SK-N-SH treated with all-trans-retinoic acid at 6 μM for 48 hours (cell line): ENCODE measurements around the gene BPIFB3.

Experiments used
- ATAC-seq: fragments of 200-7000 bp; cut with Tn5 transposase; 3 replicates; pipeline ENCODE4 v1.9.1; 2020; ENCODE audit warnings: mild to moderate bottlenecking, moderate library complexity
- ARNTL ChIP-seq: fragments of 450-650 bp; formaldehyde crosslinking; IDR thresholded peaks from 2 replicates; pipeline ENCODE4 v1.5.0; 2020; ENCODE audit warnings: low read depth, mild to moderate bottlenecking, moderate library complexity, borderline replicate concordance
- BACH2 ChIP-seq: fragments of 250-450 bp; sonication (Bioruptor Pico); IDR thresholded peaks from 2 replicates; pipeline ENCODE4 v1.9.0; 2021; ENCODE audit warnings: mild to moderate bottlenecking, borderline replicate concordance
- ESRRG ChIP-seq: fragments of 250-450 bp; sonication (Bioruptor Pico); IDR thresholded peaks from 2 replicates; pipeline ENCODE4 v1.6.1; 2021; ENCODE audit warnings: mild to moderate bottlenecking
- GLIS3 ChIP-seq: fragments of 250-450 bp; sonication (Bioruptor Pico); IDR thresholded peaks from 2 replicates; pipeline ENCODE4 v1.5.0; 2020; ENCODE audit warnings: mild to moderate bottlenecking, moderate library complexity
- ISL1 ChIP-seq: fragments of 250-450 bp; sonication (Bioruptor Pico); IDR thresholded peaks from 2 replicates; pipeline ENCODE4 v2.1.2; 2022; ENCODE audit warnings: mild to moderate bottlenecking, moderate library complexity
- PPARA ChIP-seq: fragments of 250-450 bp; sonication (Bioruptor Pico); IDR thresholded peaks from 2 replicates; pipeline ENCODE4 v1.5.0; 2020; ENCODE audit warnings: mild to moderate bottlenecking, borderline replicate concordance
- RARB ChIP-seq: fragments of 250-450 bp; sonication (Bioruptor Pico); IDR thresholded peaks from 2 replicates; pipeline ENCODE4 v1.8.0; 2021; ENCODE audit warnings: mild to moderate bottlenecking, moderate library complexity
- SNAI2 ChIP-seq: fragments of 250-450 bp; sonication (Bioruptor Pico); IDR thresholded peaks from 2 replicates; pipeline ENCODE4 v1.5.0; 2020; ENCODE audit warnings: mild to moderate bottlenecking, moderate library complexity
- TOX ChIP-seq: fragments of 250-450 bp; sonication (Bioruptor Pico); IDR thresholded peaks from 2 replicates; pipeline ENCODE4 v1.8.0; 2021; ENCODE audit warnings: mild to moderate bottlenecking, moderate library complexity, borderline replicate concordance
- ZC3H10 ChIP-seq: fragments of 250-450 bp; sonication (Bioruptor Pico); IDR thresholded peaks from 2 replicates; pipeline ENCODE4 v1.5.1; 2021; ENCODE audit warnings: mild to moderate bottlenecking, moderate library complexity
- ZFP30 ChIP-seq: fragments of 450-650 bp; formaldehyde crosslinking; IDR thresholded peaks from 2 replicates; pipeline ENCODE4 v1.5.0; 2022; ENCODE audit warnings: mild to moderate bottlenecking, moderate library complexity
- ZNF565 ChIP-seq: fragments of 450-650 bp; formaldehyde crosslinking; conservative IDR thresholded peaks from 2 replicates; pipeline ENCODE4 v1.5.0; 2020; ENCODE audit warnings: low read depth, mild to moderate bottlenecking, moderate library complexity
- ZNF70 ChIP-seq: fragments of 450-650 bp; formaldehyde crosslinking; IDR thresholded peaks from 2 replicates; pipeline ENCODE4 v1.5.0; 2020; ENCODE audit warnings: mild to moderate bottlenecking, moderate library complexity
- ZNF8 ChIP-seq: fragments of 450-650 bp; formaldehyde crosslinking; IDR thresholded peaks from 2 replicates; pipeline ENCODE4 v1.5.0; 2020; ENCODE audit warnings: mild to moderate bottlenecking, moderate library complexity
- TF ChIP-seq, protein P1 (sequence below): fragments of 250-450 bp; sonication (Bioruptor Pico); IDR thresholded peaks from 2 replicates; pipeline ENCODE4 v1.5.1; 2021; ENCODE audit warnings: mild to moderate bottlenecking, moderate library complexity
- TF ChIP-seq, protein P2 (sequence below): fragments of 250-450 bp; sonication (Bioruptor Pico); IDR thresholded peaks from 2 replicates; pipeline ENCODE4 v1.8.0; 2021; ENCODE audit warnings: low read depth, mild to moderate bottlenecking, moderate library complexity, borderline replicate concordance
- TF ChIP-seq, protein P3 (sequence below): fragments of 250-450 bp; sonication (Bioruptor Pico); IDR thresholded peaks from 2 replicates; pipeline ENCODE4 v1.5.1; 2020; ENCODE audit warnings: low read depth, mild to moderate bottlenecking, moderate library complexity
- TF ChIP-seq, protein P4 (sequence below): fragments of 250-450 bp; sonication (Bioruptor Pico); IDR thresholded peaks from 2 replicates; pipeline ENCODE4 v1.8.0; 2020; ENCODE audit warnings: mild to moderate bottlenecking, moderate library complexity, borderline replicate concordance
- TF ChIP-seq, protein P5 (sequence below): fragments of 250-450 bp; sonication (Bioruptor Pico); IDR thresholded peaks from 2 replicates; pipeline ENCODE4 v1.5.0; 2020; ENCODE audit warnings: mild to moderate bottlenecking, moderate library complexity

BPIFB3 gene

DNA sequence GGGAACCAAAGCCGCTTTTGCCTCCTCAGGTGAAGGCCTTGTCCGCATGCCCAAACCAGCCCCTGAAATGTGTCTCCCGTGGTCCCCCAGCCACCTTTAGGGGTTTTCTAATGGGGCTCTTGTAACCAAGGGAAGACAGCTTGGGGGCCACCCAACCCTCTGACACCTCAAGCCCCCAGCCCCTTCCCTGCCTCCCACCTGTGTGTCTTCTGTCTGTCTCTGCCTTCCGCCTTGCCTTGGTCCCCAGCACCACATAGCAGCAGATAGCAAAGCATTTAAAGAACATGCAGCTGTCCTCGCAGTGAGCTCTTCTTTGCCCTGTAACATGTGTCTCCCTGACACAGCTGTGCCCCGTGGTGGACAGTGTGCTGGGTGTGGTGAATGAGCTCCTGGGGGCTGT is 9.6 kb downstream of the BPIFB3 start:
- ATAC-seq = no peak
- TF ChIP-seq ARNTL (no peak), BACH2 (CRISPR knock-in tag) (no peak), ZC3H10 (no peak), ESRRG (CRISPR knock-in tag) (no peak), ISL1 (CRISPR knock-in tag) (no peak), ZNF8 (CRISPR knock-in tag) (no peak), ZFP30 (CRISPR knock-in tag) (no peak), TOX (CRISPR knock-in tag) (no peak), PPARA (no peak), RARB (CRISPR knock-in tag) (no peak), ZNF565 (CRISPR knock-in tag) (no peak)
- TF ChIP-seq, protein P1, sequence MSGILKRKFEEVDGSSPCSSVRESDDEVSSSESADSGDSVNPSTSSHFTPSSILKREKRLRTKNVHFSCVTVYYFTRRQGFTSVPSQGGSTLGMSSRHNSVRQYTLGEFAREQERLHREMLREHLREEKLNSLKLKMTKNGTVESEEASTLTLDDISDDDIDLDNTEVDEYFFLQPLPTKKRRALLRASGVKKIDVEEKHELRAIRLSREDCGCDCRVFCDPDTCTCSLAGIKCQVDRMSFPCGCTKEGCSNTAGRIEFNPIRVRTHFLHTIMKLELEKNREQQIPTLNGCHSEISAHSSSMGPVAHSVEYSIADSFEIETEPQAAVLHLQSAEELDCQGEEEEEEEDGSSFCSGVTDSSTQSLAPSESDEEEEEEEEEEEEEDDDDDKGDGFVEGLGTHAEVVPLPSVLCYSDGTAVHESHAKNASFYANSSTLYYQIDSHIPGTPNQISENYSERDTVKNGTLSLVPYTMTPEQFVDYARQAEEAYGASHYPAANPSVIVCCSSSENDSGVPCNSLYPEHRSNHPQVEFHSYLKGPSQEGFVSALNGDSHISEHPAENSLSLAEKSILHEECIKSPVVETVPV (CRISPR knock-in tag) = no peak
- TF ChIP-seq, protein P2, sequence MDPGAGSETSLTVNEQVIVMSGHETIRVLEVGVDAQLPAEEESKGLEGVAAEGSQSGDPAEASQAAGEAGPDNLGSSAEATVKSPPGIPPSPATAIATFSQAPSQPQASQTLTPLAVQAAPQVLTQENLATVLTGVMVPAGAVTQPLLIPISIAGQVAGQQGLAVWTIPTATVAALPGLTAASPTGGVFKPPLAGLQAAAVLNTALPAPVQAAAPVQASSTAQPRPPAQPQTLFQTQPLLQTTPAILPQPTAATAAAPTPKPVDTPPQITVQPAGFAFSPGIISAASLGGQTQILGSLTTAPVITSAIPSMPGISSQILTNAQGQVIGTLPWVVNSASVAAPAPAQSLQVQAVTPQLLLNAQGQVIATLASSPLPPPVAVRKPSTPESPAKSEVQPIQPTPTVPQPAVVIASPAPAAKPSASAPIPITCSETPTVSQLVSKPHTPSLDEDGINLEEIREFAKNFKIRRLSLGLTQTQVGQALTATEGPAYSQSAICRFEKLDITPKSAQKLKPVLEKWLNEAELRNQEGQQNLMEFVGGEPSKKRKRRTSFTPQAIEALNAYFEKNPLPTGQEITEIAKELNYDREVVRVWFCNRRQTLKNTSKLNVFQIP = no peak

DNA sequence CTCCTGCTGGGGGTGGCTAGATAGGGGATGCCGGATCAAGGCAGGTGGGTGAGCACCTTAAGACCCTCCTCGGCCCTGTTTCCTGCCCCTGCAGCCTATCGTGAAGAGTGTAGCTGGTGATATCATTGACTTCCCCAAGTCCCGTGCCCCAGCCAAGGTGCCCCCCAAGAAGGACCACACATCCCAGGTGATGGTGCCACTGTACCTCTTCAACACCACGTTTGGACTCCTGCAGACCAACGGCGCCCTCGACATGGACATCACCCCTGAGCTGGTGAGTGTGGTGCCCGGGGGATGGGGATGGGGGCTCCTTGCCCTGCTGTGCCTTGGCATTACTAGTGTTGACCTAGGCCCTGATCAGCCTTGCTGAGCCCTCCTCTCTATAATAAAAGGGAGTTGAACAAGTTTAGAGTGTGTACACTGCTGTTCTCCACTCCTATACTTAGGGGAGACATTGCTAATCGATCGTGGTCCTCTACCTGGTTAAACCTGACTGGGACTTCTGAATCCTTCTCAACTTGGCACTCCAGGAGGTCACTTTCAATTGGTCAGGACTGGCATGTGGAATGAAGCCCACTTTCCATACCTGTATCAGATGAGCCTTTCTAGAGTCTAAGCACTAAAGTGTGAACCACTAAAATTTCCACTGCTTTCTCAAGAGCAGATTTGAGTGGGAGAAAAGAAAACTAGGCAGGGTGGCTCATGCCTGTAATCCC is 11.0 kb downstream of the BPIFB3 start:
- TF ChIP-seq, protein P3, sequence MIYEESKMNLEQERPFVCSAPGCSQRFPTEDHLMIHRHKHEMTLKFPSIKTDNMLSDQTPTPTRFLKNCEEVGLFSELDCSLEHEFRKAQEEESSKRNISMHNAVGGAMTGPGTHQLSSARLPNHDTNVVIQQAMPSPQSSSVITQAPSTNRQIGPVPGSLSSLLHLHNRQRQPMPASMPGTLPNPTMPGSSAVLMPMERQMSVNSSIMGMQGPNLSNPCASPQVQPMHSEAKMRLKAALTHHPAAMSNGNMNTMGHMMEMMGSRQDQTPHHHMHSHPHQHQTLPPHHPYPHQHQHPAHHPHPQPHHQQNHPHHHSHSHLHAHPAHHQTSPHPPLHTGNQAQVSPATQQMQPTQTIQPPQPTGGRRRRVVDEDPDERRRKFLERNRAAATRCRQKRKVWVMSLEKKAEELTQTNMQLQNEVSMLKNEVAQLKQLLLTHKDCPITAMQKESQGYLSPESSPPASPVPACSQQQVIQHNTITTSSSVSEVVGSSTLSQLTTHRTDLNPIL = no peak
- TF ChIP-seq ZFP30 (CRISPR knock-in tag) (no peak), BACH2 (CRISPR knock-in tag) (no peak), ZNF8 (CRISPR knock-in tag) (no peak), ARNTL (no peak), ISL1 (CRISPR knock-in tag) (no peak), PPARA (no peak), ZNF70 (no peak), SNAI2 (CRISPR knock-in tag) (no peak), GLIS3 (no peak)
- TF ChIP-seq, protein P2 = no peak
- ATAC-seq = no peak

DNA sequence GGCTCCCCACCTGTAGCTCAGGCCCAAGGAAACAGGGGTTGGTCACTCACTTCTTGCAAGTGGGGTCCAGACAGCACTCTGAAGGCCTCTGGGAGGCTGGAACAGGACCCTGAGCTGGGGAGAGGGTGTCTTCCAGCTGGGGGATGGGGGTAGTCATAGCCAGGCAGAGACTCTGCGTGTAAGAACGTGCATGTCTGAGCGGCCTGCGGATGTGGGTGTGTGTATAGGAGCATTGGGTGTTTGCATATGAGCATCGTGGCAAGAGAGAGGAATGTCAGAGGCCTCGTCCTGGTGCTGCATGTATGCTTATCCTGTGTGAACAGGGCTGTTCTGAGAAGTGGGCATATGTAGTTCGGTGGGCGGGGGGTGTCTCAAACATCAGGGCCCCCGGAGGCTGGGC is 12.1 kb downstream of the BPIFB3 start:
- ATAC-seq = no peak

More for the DNA sequence above, 12.1 kb downstream of the BPIFB3 start:
- TF ChIP-seq, protein P4, sequence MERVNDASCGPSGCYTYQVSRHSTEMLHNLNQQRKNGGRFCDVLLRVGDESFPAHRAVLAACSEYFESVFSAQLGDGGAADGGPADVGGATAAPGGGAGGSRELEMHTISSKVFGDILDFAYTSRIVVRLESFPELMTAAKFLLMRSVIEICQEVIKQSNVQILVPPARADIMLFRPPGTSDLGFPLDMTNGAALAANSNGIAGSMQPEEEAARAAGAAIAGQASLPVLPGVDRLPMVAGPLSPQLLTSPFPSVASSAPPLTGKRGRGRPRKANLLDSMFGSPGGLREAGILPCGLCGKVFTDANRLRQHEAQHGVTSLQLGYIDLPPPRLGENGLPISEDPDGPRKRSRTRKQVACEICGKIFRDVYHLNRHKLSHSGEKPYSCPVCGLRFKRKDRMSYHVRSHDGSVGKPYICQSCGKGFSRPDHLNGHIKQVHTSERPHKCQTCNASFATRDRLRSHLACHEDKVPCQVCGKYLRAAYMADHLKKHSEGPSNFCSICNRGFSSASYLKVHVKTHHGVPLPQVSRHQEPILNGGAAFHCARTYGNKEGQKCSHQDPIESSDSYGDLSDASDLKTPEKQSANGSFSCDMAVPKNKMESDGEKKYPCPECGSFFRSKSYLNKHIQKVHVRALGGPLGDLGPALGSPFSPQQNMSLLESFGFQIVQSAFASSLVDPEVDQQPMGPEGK = no peak
- TF ChIP-seq, protein P5, sequence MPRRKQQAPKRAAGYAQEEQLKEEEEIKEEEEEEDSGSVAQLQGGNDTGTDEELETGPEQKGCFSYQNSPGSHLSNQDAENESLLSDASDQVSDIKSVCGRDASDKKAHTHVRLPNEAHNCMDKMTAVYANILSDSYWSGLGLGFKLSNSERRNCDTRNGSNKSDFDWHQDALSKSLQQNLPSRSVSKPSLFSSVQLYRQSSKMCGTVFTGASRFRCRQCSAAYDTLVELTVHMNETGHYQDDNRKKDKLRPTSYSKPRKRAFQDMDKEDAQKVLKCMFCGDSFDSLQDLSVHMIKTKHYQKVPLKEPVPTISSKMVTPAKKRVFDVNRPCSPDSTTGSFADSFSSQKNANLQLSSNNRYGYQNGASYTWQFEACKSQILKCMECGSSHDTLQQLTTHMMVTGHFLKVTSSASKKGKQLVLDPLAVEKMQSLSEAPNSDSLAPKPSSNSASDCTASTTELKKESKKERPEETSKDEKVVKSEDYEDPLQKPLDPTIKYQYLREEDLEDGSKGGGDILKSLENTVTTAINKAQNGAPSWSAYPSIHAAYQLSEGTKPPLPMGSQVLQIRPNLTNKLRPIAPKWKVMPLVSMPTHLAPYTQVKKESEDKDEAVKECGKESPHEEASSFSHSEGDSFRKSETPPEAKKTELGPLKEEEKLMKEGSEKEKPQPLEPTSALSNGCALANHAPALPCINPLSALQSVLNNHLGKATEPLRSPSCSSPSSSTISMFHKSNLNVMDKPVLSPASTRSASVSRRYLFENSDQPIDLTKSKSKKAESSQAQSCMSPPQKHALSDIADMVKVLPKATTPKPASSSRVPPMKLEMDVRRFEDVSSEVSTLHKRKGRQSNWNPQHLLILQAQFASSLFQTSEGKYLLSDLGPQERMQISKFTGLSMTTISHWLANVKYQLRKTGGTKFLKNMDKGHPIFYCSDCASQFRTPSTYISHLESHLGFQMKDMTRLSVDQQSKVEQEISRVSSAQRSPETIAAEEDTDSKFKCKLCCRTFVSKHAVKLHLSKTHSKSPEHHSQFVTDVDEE (CRISPR knock-in tag) = no peak
- TF ChIP-seq, protein P3 = no peak
- TF ChIP-seq, protein P1 (CRISPR knock-in tag) = no peak
- TF ChIP-seq ZNF8 (CRISPR knock-in tag) (no peak), ZFP30 (CRISPR knock-in tag) (no peak), SNAI2 (CRISPR knock-in tag) (no peak), PPARA (no peak)
